IMR-90 (cell line): Measurements from ENCODE around the gene FARS2. TPM values are rescaled to one million over a fixed set of nuclear protein-coding genes. Genes with fewer than 3 reads are reported as not detected.

Source experiments
- ATAC-seq: fragments of 200-7000 bp; cut with Tn5 transposase; 2 replicates; pipeline ENCODE4 v1.9.1; 2020; ENCODE audit warnings: low read depth, mild to moderate bottlenecking, moderate library complexity
- BruUV-seq: library from RNA; stranded (reverse); fragments of 400-500 nt; replicated peaks from 2 replicates; lab custom pipeline; 2021; lab: Mats Ljungman, UMichigan
- CTCF ChIA-PET: fragments of 300-600 bp; formaldehyde crosslinking; extraction: SDS; loops from one replicate; lab custom pipeline; 2021; ENCODE audit warnings: antibody characterized with exemption; lab: Yijun Ruan, JAX
- POLR2A ChIA-PET: fragments of 300-600 bp; sonication (Branson Sonifier 250); formaldehyde crosslinking; loops from one replicate; lab custom pipeline; 2022; ENCODE audit warnings: antibody characterized with exemption; ENCODE audit not compliant: unreplicated experiment; lab: Charles Lee
- DNase-seq: peaks from one replicate; pipeline ENCODE4 v3.0.0; 2013
- H2AFZ ChIP-seq: replicated peaks from 2 replicates; pipeline ENCODE3; 2013; ENCODE audit warnings: low read length, mild to moderate bottlenecking; ENCODE audit not compliant: poor library complexity
- H2AK5ac ChIP-seq: 2 replicates; pipeline ENCODE4 v1.6.1; 2013; ENCODE audit warnings: low read depth, low read length, inconsistent platforms
- H2AK9ac ChIP-seq: replicated peaks from 2 replicates; pipeline ENCODE3; 2013; ENCODE audit warnings: mild to moderate bottlenecking, low read depth, low read length, moderate library complexity; ENCODE audit not compliant: poor library complexity
- H2BK120ac ChIP-seq: 2 replicates; pipeline ENCODE4 v1.6.1; 2013; ENCODE audit warnings: low read depth, low read length, inconsistent platforms
- H2BK15ac ChIP-seq: 3 replicates; pipeline ENCODE4 v1.6.1; 2013; ENCODE audit warnings: low read depth, low read length, inconsistent platforms
- H2BK20ac ChIP-seq: 2 replicates; pipeline ENCODE4 v1.6.1; 2013; ENCODE audit warnings: low read depth, mild to moderate bottlenecking, inconsistent platforms, low read length, moderate library complexity
- H2BK5ac ChIP-seq: 2 replicates; pipeline ENCODE4 v1.6.1; 2013; ENCODE audit warnings: mild to moderate bottlenecking, low read depth, low read length, inconsistent platforms; ENCODE audit not compliant: poor library complexity, severe bottlenecking
- H3K14ac ChIP-seq: replicated peaks from 2 replicates; pipeline ENCODE4 v1.6.1; 2013; ENCODE audit warnings: low read depth, low read length, inconsistent platforms
- H3K18ac ChIP-seq: 2 replicates; pipeline ENCODE4 v1.6.1; 2013; ENCODE audit warnings: low read depth, low read length, control low read depth
- H3K23ac ChIP-seq: 2 replicates; pipeline ENCODE4 v1.6.1; 2013; ENCODE audit warnings: low read depth, low read length, inconsistent platforms
- H3K27ac ChIP-seq: 2 replicates; pipeline ENCODE4 v1.5.1; 2013; ENCODE audit warnings: mild to moderate bottlenecking, control low read depth, low read length; ENCODE audit not compliant: insufficient read depth
- H3K27me3 ChIP-seq: 2 replicates; pipeline ENCODE4 v1.6.1; 2013; ENCODE audit warnings: low read length; ENCODE audit not compliant: control insufficient read depth, insufficient read depth
- H3K36me3 ChIP-seq: 2 replicates; pipeline ENCODE4 v1.6.1; 2013; ENCODE audit warnings: low read length, mixed read lengths; ENCODE audit not compliant: control insufficient read depth, insufficient read depth
- H3K4ac ChIP-seq: 2 replicates; pipeline ENCODE4 v1.6.1; 2013; ENCODE audit warnings: low read depth, low read length, inconsistent platforms
- H3K4me1 ChIP-seq: 2 replicates; pipeline ENCODE4 v1.6.1; 2013; ENCODE audit warnings: low read length, mixed read lengths; ENCODE audit not compliant: control insufficient read depth, insufficient read depth
- H3K4me2 ChIP-seq: 2 replicates; pipeline ENCODE4 v1.6.1; 2013; ENCODE audit warnings: low read depth, mild to moderate bottlenecking, control low read depth, low read length, moderate library complexity
- H3K4me3 ChIP-seq: 2 replicates; pipeline ENCODE4 v1.5.1; 2013; ENCODE audit warnings: low read depth, mild to moderate bottlenecking, control low read depth, low read length, moderate library complexity; ENCODE audit not compliant: insufficient read depth
- H3K56ac ChIP-seq: 2 replicates; pipeline ENCODE4 v1.6.1; 2013; ENCODE audit warnings: low read length, inconsistent platforms; ENCODE audit not compliant: insufficient read depth; ENCODE audit errors: extremely low read depth
- H3K79me1 ChIP-seq, 2 experiments: 2 replicates each; pipeline ENCODE4 v1.6.1; 2013; ENCODE audit warnings: low read length in 2 of 2, inconsistent platforms in 1 of 2, low read depth in 1 of 2
- H3K9ac ChIP-seq: 2 replicates; pipeline ENCODE4 v1.6.1; 2013; ENCODE audit warnings: low read depth, low read length, control low read depth
- H3K9me1 ChIP-seq: 2 replicates; pipeline ENCODE4 v1.6.1; 2013; ENCODE audit warnings: low read length, inconsistent platforms; ENCODE audit not compliant: insufficient read depth
- H3K9me3 ChIP-seq: 2 replicates; pipeline ENCODE4 v1.6.1; 2013; ENCODE audit warnings: low read length; ENCODE audit not compliant: control insufficient read depth, insufficient read depth
- H4K20me1 ChIP-seq: 2 replicates; pipeline ENCODE4 v1.6.1; 2013; ENCODE audit warnings: low read length, inconsistent platforms; ENCODE audit not compliant: insufficient read depth
- H4K5ac ChIP-seq: 2 replicates; pipeline ENCODE4 v1.6.1; 2013; ENCODE audit warnings: mild to moderate bottlenecking, low read depth, low read length, control low read depth
- H4K8ac ChIP-seq, 2 experiments: 2 replicates each; pipeline ENCODE4 v1.6.1; 2013; ENCODE audit warnings: low read depth in 2 of 2, low read length in 2 of 2, control low read depth in 1 of 2, inconsistent platforms in 1 of 2
- H4K91ac ChIP-seq: 2 replicates; pipeline ENCODE4 v1.6.1; 2013; ENCODE audit warnings: low read depth, low read length, inconsistent platforms; ENCODE audit not compliant: insufficient read depth
- BHLHE40 ChIP-seq: fragments of 150-350 bp; IDR thresholded peaks from 2 replicates; pipeline ENCODE4 v1.6.1; 2016; ENCODE audit warnings: mild to moderate bottlenecking, low read depth, low read length
- CEBPB ChIP-seq: IDR thresholded peaks from 2 replicates; pipeline ENCODE4 v1.6.1; 2012; ENCODE audit warnings: low read depth, low read length, improper control_type of control experiment
- CHD1 ChIP-seq: IDR thresholded peaks from 2 replicates; pipeline ENCODE4 v1.6.1; 2012; ENCODE audit warnings: low read depth, low read length, improper control_type of control experiment
- CTCF ChIP-seq: conservative IDR thresholded peaks from 2 replicates; pipeline ENCODE4 v1.5.1; 2012; ENCODE audit warnings: mild to moderate bottlenecking, low read depth, low read length, improper control_type of control experiment
- ELK1 ChIP-seq: fragments of 150-350 bp; IDR thresholded peaks from 2 replicates; pipeline ENCODE4 v1.6.1; 2016; ENCODE audit warnings: low read depth, mild to moderate bottlenecking, low read length, moderate library complexity, borderline replicate concordance
- FOS ChIP-seq: fragments of 150-350 bp; IDR thresholded peaks from 2 replicates; pipeline ENCODE4 v1.6.1; 2016; ENCODE audit warnings: low read depth, low read length
- MAFK ChIP-seq: IDR thresholded peaks from 2 replicates; pipeline ENCODE4 v1.6.1; 2012; ENCODE audit warnings: low read depth, low read length, improper control_type of control experiment
- MAZ ChIP-seq: IDR thresholded peaks from 2 replicates; pipeline ENCODE4 v1.6.1; 2012; ENCODE audit warnings: low read depth, mild to moderate bottlenecking, low read length, improper control_type of control experiment, moderate library complexity, borderline replicate concordance
- MXI1 ChIP-seq: IDR thresholded peaks from 2 replicates; pipeline ENCODE4 v1.6.1; 2012; ENCODE audit warnings: low read depth, mild to moderate bottlenecking, low read length, moderate library complexity, borderline replicate concordance
- NFE2L2 ChIP-seq: fragments of 150-350 bp; IDR thresholded peaks from 2 replicates; pipeline ENCODE4 v1.6.1; 2016; ENCODE audit warnings: low read depth, mild to moderate bottlenecking, low read length
- POLR2A ChIP-seq: IDR thresholded peaks from 2 replicates; pipeline ENCODE4 v1.6.1; 2012; ENCODE audit warnings: mild to moderate bottlenecking, low read depth, low read length
- RCOR1 ChIP-seq: IDR thresholded peaks from 2 replicates; pipeline ENCODE4 v1.6.1; 2012; ENCODE audit warnings: mild to moderate bottlenecking, low read length, improper control_type of control experiment; ENCODE audit not compliant: insufficient replicate concordance
- RFX5 ChIP-seq: IDR thresholded peaks from 2 replicates; pipeline ENCODE4 v1.8.0; 2012; ENCODE audit warnings: low read depth, mild to moderate bottlenecking, low read length, moderate library complexity
- SMC3 ChIP-seq: fragments of 150-350 bp; IDR thresholded peaks from 2 replicates; pipeline ENCODE4 v1.6.1; 2016; ENCODE audit warnings: low read depth, mild to moderate bottlenecking, antibody characterized with exemption, low read length, moderate library complexity
- USF2 ChIP-seq: fragments of 150-350 bp; IDR thresholded peaks from 2 replicates; pipeline ENCODE4 v1.6.1; 2017; ENCODE audit warnings: mild to moderate bottlenecking, antibody characterized with exemption, low read length, low read depth
- WGBS, 2 experiments: methylation state at CpG; one replicate each; pipeline versions ENCODE4 v1.1.5 to v1.1.7; 2013; ENCODE audit warnings: missing lambda C conversion rate in 2 of 2; ENCODE audit not compliant: insufficient read length in 1 of 2; ENCODE audit errors: extremely low coverage in 2 of 2; 5-methylcytosine and 5-hydroxymethylcytosine counted together
- dilution Hi-C: fragments of 300-500 bp; cut with HindIII; formaldehyde crosslinking; loops from one replicate; pipeline ENCODE4 v1.14.3; 2018; ENCODE audit warnings: low sequenced_read_pairs; ENCODE audit not compliant: unreplicated experiment
- in situ Hi-C: fragments of 300-500 bp; cut with MboI; formaldehyde crosslinking; loops from 3 replicates; pipeline ENCODE4 v1.14.3; 2019; ENCODE audit warnings: low sequenced_read_pairs, inconsistent platforms, mixed read lengths
- intact Hi-C: fragments of 100-400 bp; cut with micrococcal nuclease; formaldehyde crosslinking; loops from 2 replicates; pipeline ENCODE4 v1.10.0; 2022
- polyA plus RNA-seq, 3 experiments: library from polyadenylated mRNA; depleted of rRNA; stranded (reverse); fragments of >200 nt; gene quantifications; 2 replicates each; pipeline ENCODE4 v1.2.3, GENCODE V29; 2012; ENCODE audit warnings: low replicate concordance in 1 of 3
- total RNA-seq: library from RNA; depleted of rRNA; stranded (reverse); fragments of >200 nt; gene quantifications from 2 replicates; pipeline ENCODE4 v1.2.3, GENCODE V29; 2012

Gene FARS2
- total and polyA plus RNA-seq, 2 of the 4 experiments (the other 2 are of a cell fraction) = 12.1 to 28.9 TPM

GRCh38 chr6:5693225-5694145 lies 432.2 kb downstream of the FARS2 start:
- no peak overlapping the region for H4K8ac ChIP-seq
- intact Hi-C loops (no loop called here), in situ Hi-C loops (no loop called here), dilution Hi-C loops (no loop called here)
- no peak overlapping the region for H3K9ac ChIP-seq
- H3K36me3 ChIP-seq = no peaks in the 10 kb centered on the region
- H3K9me1 ChIP-seq = 0 out of 2 replicates have a peak, but pooled peaks cover 3% of the 10 kb centered on the region
- H3K56ac ChIP-seq = no peak overlapping the region
- no peaks in the 10 kb centered on the region for H3K27me3 ChIP-seq
- H2AK5ac ChIP-seq = no peak overlapping the region
- ATAC-seq (no peak), DNase-seq (no peak)
- no peaks in the 10 kb centered on the region for H4K20me1 ChIP-seq
- H4K5ac ChIP-seq = no peak overlapping the region
- ChIA-PET POLR2A (no interaction called here), CTCF (no interaction called here)
- no peak overlapping the region for H3K14ac ChIP-seq
- H2AFZ ChIP-seq = no peak overlapping the region
- H2AK9ac ChIP-seq = no peak overlapping the region
- no peak overlapping the region for H2BK120ac ChIP-seq
- no peak overlapping the region for H3K27ac ChIP-seq
- H3K18ac ChIP-seq = no peak overlapping the region
- H3K23ac ChIP-seq = no peak overlapping the region
- H3K4me2 ChIP-seq = no peak overlapping the region
- H3K4ac ChIP-seq = no peak overlapping the region
- no peak overlapping the region for H4K91ac ChIP-seq
- no TSS peak for BruUV-seq
- no peak overlapping the region for H3K4me3 ChIP-seq
- no peak overlapping the region for H2BK15ac ChIP-seq
- no peaks in the 10 kb centered on the region for H3K9me3 ChIP-seq
- H3K79me1 ChIP-seq = no peaks in the 10 kb centered on the region
- H3K4me1 ChIP-seq = peaks cover 2% of the 10 kb centered on the region
- 48% methylated on average over 5 of the region's 13 CpGs; no CpG with 5 or more reads in 1 of the 2 experiments for WGBS, 2 experiments
- no peak overlapping the region for H2BK20ac ChIP-seq
- no peak overlapping the region for H2BK5ac ChIP-seq
- TF ChIP-seq BHLHE40 (no peak), CEBPB (no peak), FOS (no peak), SMC3 (no peak), MXI1 (no peak), RCOR1 (no peak), RFX5 (no peak), CTCF (no peak), ELK1 (no peak), MAZ (no peak), CHD1 (no peak), USF2 (no peak), NFE2L2 (no peak), POLR2A (no peak), MAFK (no peak)
